GM12878 (cell line): Measurements from ENCODE around the gene FOXP1. TPM values are rescaled to one million over a fixed set of nuclear protein-coding genes. Genes with fewer than 3 reads are reported as not detected.

Experiments
- BHLHE40 ChIP-seq, 2 experiments: fragments of 450-650 bp in 1 of 2; IDR thresholded peaks; 2 replicates each; pipeline ENCODE4 v1.6.1; 2011 to 2017; ENCODE audit warnings: low read depth in 2 of 2, borderline replicate concordance in 1 of 2, improper control_type of control experiment in 1 of 2, low read length in 1 of 2, mild to moderate bottlenecking in 1 of 2
- CBFB ChIP-seq: IDR thresholded peaks from 2 replicates; pipeline ENCODE4 v1.6.1; 2016; ENCODE audit warnings: antibody characterized with exemption, low read depth
- HDGF ChIP-seq: fragments of 450-650 bp; IDR thresholded peaks from 2 replicates; pipeline ENCODE4 v1.6.1; 2016; ENCODE audit warnings: antibody characterized with exemption
- IKZF2 ChIP-seq, 2 experiments: fragments of 450-650 bp; IDR thresholded peaks; 2 replicates each; pipeline ENCODE4 v1.6.1; 2017; ENCODE audit warnings: mild to moderate bottlenecking in 2 of 2, moderate library complexity in 2 of 2
- IRF4 ChIP-seq: IDR thresholded peaks from 2 replicates; pipeline ENCODE4 v1.6.1; 2011; ENCODE audit warnings: low read depth, low read length
- JUNB ChIP-seq: IDR thresholded peaks from 2 replicates; pipeline ENCODE4 v1.6.1; 2016; ENCODE audit warnings: antibody characterized with exemption, mild to moderate bottlenecking
- KLF5 ChIP-seq: fragments of 450-650 bp; IDR thresholded peaks from 2 replicates; pipeline ENCODE4 v1.6.1; 2014; ENCODE audit warnings: mild to moderate bottlenecking; ENCODE audit not compliant: partially characterized antibody
- MEF2B ChIP-seq: fragments of 450-650 bp; IDR thresholded peaks from 2 replicates; pipeline ENCODE4 v1.6.1; 2018; ENCODE audit warnings: mild to moderate bottlenecking, moderate library complexity; ENCODE audit not compliant: partially characterized antibody, poor library complexity, severe bottlenecking
- NBN ChIP-seq: fragments of 450-650 bp; IDR thresholded peaks from 2 replicates; pipeline ENCODE4 v1.6.1; 2016
- PML ChIP-seq: IDR thresholded peaks from 2 replicates; pipeline ENCODE4 v1.6.1; 2012; ENCODE audit warnings: low read length, inconsistent platforms
- TARDBP ChIP-seq: IDR thresholded peaks from 2 replicates; pipeline ENCODE4 v1.6.1; 2016; ENCODE audit warnings: borderline replicate concordance
- ZNF384 ChIP-seq: IDR thresholded peaks from 2 replicates; pipeline ENCODE4 v1.6.1; 2012; ENCODE audit warnings: low read depth, mild to moderate bottlenecking, low read length, improper control_type of control experiment, borderline replicate concordance
- ZZZ3 ChIP-seq: IDR thresholded peaks from 2 replicates; pipeline ENCODE4 v1.6.1; 2011; ENCODE audit warnings: low read depth; ENCODE audit not compliant: control insufficient read depth, insufficient read length
- polyA plus RNA-seq, 11 experiments: library from polyadenylated mRNA; depleted of rRNA in 4 of 11; unstranded in 6 of 11; stranded (reverse) in 5 of 11; fragments of >200 nt; fragmentation: Nextera tagmentation in 4 of 11; fragmentation: Illumina TruSeq in 1 of 11; extraction: Ambion mirVana in 4 of 11; extraction: Trizol in 1 of 11; gene quantifications; 1 replicate in 1 of 11; 2 replicates in 10 of 11; pipeline versions ENCODE4 v1.2.1 to v1.2.3, GENCODE V29; 2011 to 2016; ENCODE audit warnings: inconsistent platforms in 2 of 11, missing spikeins in 2 of 11, low read depth in 1 of 11
- total RNA-seq, 4 experiments: library from RNA; depleted of rRNA in 3 of 4; stranded (reverse); fragments of >200 nt in 3 of 4; fragmentation: Illumina TruSeq in 1 of 4; extraction: Trizol in 1 of 4; gene quantifications; 2 replicates each; pipeline versions ENCODE4 v1.2.1 to v1.2.3, GENCODE V29; 2013 to 2021
- TF ChIP-seq, protein P1 (sequence below): fragments of 450-650 bp; conservative IDR thresholded peaks from 2 replicates; pipeline ENCODE4 v1.6.1; 2017; ENCODE audit warnings: mild to moderate bottlenecking, moderate library complexity

FOXP1 gene
- total and polyA plus RNA-seq, 10 of the 15 experiments (the other 5 are each of a cell fraction or from before 2014, with no cell fraction given), result 0.05 to 1.6 (median 0.20) TPM; not detected in 1

DNA sequence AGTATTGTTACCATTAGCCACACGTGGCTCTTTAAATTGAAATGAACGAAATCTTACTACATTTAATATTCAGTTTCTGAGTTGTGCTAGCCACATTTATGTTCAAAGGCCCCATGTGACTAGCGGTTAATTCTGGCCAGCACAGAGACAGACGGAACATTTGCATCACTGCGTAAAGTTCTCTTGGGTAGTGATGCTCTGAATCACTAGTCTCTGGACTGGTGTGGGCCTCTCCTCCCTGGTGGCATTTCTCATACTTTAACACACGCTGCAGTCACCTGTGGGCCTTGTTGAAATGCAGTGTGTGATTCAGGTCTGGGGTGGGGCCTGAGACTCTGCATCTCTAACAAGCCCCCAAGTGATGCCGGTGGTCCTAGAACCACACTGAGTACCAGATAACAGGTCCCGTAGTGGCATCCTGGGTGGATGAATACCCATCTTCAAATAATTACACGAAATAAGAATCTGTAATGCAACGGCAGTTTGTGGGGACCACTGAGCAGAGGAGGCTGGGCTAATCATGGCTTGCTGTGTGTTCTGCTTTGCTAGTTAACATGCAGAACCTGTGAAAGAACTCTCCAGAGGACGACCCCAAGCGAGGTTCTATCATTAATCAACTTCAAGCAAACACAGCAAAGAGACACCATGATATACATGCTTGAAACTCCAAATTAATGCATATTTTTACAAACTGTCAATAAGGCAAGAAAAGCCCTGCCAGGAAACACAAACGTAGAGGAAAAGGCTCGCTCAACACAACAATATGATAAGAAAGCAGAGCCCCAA is 623.8 kb downstream of the FOXP1 start (continued):
- TF ChIP-seq CBFB (no peak), KLF5 (no peak), MEF2B (no peak), TARDBP (no peak), BHLHE40 (IDR thresholded peaks at IDR 0.05; ENCODE audit: borderline replicate concordance in 1 of 2, low read depth in 2 of 2, low read length in 1 of 2) (no peak), IRF4 (no peak), ZNF384 (no peak), HDGF (no peak), PML (no peak), ZZZ3 (no peak), IKZF2 (IDR thresholded peaks at IDR 0.05) (no peak), NBN (no peak), JUNB (no peak)
- TF ChIP-seq, protein P1, sequence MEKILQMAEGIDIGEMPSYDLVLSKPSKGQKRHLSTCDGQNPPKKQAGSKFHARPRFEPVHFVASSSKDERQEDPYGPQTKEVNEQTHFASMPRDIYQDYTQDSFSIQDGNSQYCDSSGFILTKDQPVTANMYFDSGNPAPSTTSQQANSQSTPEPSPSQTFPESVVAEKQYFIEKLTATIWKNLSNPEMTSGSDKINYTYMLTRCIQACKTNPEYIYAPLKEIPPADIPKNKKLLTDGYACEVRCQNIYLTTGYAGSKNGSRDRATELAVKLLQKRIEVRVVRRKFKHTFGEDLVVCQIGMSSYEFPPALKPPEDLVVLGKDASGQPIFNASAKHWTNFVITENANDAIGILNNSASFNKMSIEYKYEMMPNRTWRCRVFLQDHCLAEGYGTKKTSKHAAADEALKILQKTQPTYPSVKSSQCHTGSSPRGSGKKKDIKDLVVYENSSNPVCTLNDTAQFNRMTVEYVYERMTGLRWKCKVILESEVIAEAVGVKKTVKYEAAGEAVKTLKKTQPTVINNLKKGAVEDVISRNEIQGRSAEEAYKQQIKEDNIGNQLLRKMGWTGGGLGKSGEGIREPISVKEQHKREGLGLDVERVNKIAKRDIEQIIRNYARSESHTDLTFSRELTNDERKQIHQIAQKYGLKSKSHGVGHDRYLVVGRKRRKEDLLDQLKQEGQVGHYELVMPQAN, result no peak
- TF ChIP-seq, all 136 proteins: peak for 0
